GM12865 (cell line): ENCODE measurements around the gene CYS1.
A peak's percentile ranks its signal among the peaks of the same experiment; 100 is the strongest.

Source experiments
- DNase-seq: peaks from one replicate; pipeline ENCODE4 v3.0.0; 2010; ENCODE audit warnings: low read depth
- H3K4me3 ChIP-seq: 2 replicates; pipeline ENCODE4 v1.5.1; 2011; ENCODE audit warnings: mild to moderate bottlenecking, low read depth, low read length, control low read depth
- CTCF ChIP-seq: IDR thresholded peaks from 2 replicates; pipeline ENCODE4 v1.5.1; 2011; ENCODE audit warnings: low read length, control low read depth, low read depth, inconsistent platforms; ENCODE audit not compliant: insufficient read depth; ENCODE audit errors: missing control alignments

Gene CYS1

GRCh38 chr2:10058251-10059015 lies 21.8 kb downstream of the CYS1 start:
- DNase-seq: no peak
- no peak for TF ChIP-seq CTCF
- no peak overlapping the region for H3K4me3 ChIP-seq

GRCh38 chr2:10057231-10058107 lies 22.7 kb downstream of the CYS1 start:
- no peak for TF ChIP-seq CTCF
- peak overlapping the region; percentile 16; the same call in 1 of the 2 replicates for H3K4me3 ChIP-seq
- DNase-seq: peak; percentile 45

DNA sequence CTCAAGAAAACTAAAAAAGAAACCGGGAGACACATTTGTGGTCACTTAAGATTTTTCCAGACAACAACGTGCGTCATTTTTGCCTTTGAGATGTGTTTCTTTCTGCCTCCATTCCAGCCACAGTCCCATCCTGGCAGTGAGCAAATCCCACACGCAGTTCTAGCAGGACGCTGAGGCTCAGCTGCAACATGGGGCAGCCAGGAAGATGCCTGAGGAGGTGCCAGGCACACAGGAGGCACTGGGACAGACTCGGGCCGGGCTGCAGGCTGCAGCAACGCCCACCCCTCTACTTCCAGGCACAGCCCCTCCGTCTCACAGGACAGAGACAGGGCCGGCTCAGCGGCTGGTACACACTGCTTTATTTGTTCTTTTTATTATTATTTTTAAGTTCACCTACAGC lies 23.8 kb downstream of the CYS1 start:
- TF ChIP-seq CTCF: no peak
- no peak overlapping the region for H3K4me3 ChIP-seq
- DNase-seq: no peak

DNA sequence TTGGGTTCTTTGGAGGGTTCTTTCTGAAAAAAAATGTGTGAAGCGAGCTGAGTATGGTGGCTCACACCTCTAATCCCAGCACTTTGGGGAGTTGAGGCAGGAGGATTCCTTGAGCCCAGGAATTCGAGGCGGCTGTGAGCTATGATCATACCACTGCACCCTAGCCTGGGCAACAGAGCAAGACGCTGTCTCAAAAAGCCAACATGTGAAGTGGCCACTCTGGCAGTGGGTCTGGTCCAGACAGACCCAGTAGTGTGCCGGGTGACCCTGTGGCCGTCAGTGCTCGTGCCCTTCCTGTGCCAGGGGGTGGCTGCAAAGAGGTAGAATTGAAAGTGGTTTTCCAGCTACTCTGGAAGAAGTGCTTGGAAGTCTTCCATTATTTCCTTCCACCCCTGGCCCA lies 25.2 kb downstream of the CYS1 start:
- no peak for DNase-seq
- TF ChIP-seq CTCF: no peak
- no peak overlapping the region for H3K4me3 ChIP-seq

GRCh38 chr2:10054424-10054823 lies 25.8 kb downstream of the CYS1 start:
- no peak for TF ChIP-seq CTCF
- no peak overlapping the region for H3K4me3 ChIP-seq
- no peak for DNase-seq

DNA sequence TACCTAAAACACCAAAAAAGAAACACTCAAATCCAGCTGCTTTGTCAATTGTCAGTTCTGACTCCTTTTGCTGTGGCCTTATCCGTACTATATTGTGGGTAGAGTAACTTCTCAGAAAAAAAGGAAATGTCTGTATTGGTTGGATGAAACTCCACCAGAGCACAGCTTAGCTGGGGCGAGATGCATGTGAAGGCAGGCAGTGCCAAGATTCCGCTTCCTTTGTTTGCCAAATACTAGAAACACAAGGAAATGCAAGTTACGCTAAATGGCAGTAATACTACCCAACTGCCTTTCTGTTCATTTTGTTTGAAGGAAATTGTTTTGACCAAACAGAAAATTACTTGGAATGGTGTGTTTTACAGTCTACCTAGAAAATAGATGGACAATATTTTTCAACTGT lies 26.9 kb downstream of the CYS1 start:
- no peak overlapping the region for H3K4me3 ChIP-seq
- DNase-seq: no peak
- TF ChIP-seq CTCF: no peak

DNA sequence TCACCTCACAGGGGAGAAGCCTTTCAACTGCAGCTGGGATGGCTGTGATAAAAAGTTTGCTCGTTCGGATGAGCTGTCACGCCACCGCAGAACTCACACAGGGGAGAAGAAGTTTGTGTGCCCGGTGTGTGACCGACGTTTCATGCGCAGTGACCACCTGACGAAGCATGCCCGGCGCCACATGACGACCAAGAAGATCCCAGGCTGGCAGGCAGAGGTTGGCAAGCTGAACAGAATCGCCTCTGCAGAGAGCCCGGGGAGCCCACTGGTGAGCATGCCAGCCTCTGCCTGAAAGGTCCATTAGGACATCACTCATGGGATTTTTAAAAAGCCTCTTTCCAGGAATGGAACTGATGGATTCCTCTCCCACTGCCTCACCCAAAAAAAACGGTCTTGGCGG lies 28.0 kb downstream of the CYS1 start:
- no peak for TF ChIP-seq CTCF
- no peak overlapping the region for H3K4me3 ChIP-seq
- no peak for DNase-seq
